Activated CD4-positive, alpha-beta T cell treated with anti-CD3 and anti-CD28 coated beads for 4 hours (primary cell): ENCODE data around the gene CEMIP2.

Experiments
- DNase-seq, 2 donors: peaks; one replicate each; pipeline ENCODE4 v3.0.0-alpha.2; 2020

CEMIP2 gene

GRCh38 chr9:71746758-71747125 lies 21.6 kb downstream of the CEMIP2 start:
- DNase-seq = no peak

DNA sequence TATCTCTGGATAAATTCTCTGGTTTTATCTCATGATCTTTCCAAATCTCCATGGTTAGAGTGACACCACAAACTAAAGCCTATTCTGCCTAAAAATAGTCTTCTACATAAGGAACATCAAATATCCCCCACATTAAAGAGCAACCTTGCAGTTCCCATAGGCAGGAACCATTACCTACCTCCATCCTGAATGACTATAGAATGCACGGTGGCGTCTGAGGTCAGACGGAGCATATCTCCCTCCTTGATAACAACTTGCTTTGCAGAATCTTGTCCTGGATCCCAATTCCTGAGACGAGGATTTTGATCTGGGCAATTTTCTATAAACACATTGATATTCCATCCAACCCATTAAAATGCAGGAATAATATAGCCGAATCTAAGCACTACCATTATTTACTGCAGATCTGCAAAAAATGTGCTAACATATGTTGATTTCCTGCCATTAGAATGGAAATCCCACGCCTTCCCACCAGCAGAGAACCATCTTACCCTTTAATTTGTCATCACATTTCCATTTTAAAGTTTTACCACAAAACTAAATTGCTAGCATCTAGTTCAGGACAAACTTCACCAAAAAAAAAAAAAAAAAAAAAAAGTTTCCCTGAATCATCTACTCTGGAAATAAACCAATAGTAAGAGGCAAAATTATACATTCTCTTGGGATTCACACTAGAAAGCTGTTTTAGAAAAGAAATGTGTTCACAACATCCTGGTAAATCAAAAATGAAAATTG lies 22.1 kb downstream of the CEMIP2 start:
- no peak for DNase-seq

DNA sequence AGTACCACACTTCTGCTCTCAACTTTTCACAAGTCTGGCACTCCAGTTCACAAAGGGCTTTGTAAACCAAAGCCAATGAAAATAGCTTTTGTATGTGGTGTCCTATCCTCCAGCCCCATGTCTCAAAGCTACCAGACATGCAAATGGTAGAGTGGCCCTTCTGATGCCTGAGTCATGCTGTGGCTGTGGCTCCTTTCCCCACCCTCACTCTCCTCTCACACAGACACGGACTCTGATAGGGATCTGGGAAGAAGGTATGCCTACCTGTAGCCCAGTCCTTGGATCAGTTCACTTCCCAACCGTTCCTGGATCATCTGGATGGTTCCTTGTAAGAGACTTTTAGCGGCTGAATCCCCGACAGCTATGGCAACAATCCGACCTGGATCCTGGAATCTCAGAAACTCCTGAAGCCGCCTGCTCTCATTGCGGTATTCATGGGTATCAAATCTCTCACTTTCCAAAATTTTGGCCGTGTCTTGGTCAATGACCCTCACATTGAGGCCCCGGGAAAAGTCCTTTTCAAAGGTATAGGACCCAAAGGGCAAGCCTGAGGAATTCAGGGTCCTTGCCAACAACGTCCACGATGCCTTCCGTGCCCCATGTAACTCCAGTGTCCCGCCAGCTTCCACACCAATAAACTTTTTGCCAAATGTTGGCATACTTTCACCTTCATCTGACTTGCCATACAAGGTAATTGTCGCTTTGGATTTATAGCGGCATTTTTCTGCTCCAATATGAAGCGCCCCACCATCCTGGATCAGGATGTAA lies 23.4 kb downstream of the CEMIP2 start:
- DNase-seq = no peak

GRCh38 chr9:71743882-71744281 lies 24.4 kb downstream of the CEMIP2 start:
- DNase-seq = no peak

DNA sequence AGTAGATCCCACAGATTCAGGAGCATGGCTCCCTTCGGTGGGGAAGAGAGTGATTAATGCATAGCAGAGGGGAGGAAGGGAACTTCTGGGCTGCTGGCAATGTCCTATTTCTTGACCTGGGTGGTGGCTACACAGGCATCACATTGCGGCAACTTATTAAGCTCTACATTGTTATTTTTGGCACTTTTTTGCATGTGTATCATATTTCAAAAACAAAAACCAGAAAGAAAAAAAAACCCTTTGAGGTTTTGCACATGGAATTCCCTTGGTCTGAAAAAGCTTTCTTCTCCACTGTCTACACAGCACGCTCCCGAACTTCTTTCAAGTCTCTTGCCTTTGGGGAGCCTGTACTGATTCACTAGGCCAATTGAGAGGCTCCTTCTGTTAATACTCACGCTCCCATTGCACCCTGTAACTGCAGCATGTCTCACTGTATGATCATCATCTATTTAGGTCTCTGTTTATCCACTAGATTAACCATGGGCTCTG lies 25.1 kb downstream of the CEMIP2 start:
- no peak for DNase-seq

- no peak for DNase-seq
These were observed 25.6 kb downstream of the CEMIP2 start for GRCh38 chr9:71742703-71743102.

DNA sequence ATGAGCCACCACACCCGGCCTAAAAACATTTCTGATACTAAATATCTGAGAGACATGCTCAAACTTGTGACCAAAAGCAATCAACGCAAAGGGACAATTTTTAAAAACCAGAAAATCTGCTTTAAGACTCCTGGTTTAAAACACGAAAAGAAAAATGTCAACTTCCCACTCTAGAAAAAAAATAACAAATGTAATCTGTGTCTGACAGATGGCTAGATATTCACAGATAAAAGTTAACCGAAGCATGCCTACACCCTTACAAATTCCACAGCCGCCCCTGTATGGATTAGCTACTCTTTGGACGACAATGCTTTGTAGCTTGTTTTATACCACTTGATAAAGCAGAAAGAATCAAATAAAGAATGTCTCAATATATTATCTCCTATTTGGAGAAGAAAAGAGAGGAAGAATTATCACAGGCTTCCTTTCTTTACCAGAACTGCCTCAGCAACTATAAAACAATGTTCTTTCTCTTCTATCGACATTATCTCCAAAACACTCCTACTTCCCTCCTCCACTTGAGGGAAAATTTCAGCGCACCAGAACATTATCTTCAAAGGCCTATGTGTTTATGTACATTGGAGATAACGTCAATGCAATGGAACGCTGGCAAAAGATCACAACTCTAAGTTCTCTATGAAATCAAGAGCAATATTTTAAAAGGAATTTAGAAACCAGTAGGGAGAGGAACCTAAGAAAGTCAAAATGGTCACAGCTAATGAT lies 26.2 kb downstream of the CEMIP2 start:
- DNase-seq = no peak

- DNase-seq = no peak
These were observed 28.1 kb downstream of the CEMIP2 start for GRCh38 chr9:71740199-71740598.

GRCh38 chr9:71737455-71737854 lies 30.9 kb downstream of the CEMIP2 start:
- no peak for DNase-seq

DNA sequence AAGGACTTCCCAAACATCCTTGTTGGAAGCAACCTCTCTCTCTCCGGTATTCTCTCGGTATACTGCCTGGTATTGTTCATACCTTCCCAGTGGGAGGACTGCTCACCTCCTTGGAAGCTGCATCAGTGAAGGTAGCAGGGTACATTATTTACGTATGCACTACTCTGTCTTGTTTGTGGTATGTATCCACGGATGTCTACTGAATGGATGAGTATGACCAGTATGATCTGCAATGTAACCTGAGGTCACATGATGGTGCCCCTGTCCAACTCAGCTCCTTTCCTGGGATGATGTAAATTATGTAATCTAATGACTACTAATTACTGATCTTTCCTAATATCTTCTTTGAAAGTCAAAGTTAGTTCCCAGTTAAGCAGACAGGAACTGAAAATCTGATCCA lies 32.1 kb downstream of the CEMIP2 start:
- no peak for DNase-seq

DNA sequence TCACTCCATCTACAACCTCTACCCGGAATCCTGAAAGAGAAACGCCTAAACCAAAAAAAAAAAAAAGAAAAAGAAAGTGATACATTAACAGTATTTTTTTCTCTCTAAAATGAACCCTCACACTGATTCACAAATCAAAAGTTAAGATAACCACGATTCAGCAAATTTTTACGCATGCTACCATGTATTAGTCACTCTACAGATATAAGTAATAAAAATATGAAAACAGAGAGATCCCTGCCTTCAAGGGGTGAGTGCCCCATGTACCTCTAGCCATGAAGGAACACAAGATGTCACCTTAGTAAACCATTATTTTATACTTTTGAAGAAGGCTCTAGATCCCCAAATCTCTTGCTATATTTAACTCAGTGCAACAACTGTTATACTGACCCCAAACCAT lies 33.4 kb downstream of the CEMIP2 start:
- DNase-seq = no peak

DNA sequence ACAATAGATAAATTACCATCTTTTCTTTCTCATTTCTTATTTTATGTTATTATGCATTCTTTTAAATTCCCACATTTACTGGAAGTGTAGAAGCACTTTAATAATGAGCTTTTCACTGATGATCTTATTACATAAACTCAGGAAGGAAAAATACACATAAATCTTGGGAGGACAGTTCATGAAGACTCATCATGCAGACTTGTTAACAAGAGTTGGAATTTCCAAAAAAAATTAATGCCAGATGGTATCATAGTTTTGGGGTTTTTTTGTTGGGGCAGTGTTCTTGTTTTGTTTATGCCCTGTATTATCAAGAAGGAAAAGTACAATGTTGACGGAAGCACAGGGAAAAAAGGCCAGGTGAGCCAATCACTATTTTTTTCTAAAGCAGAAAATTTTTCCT lies 35.1 kb downstream of the CEMIP2 start:
- no peak for DNase-seq

DNA sequence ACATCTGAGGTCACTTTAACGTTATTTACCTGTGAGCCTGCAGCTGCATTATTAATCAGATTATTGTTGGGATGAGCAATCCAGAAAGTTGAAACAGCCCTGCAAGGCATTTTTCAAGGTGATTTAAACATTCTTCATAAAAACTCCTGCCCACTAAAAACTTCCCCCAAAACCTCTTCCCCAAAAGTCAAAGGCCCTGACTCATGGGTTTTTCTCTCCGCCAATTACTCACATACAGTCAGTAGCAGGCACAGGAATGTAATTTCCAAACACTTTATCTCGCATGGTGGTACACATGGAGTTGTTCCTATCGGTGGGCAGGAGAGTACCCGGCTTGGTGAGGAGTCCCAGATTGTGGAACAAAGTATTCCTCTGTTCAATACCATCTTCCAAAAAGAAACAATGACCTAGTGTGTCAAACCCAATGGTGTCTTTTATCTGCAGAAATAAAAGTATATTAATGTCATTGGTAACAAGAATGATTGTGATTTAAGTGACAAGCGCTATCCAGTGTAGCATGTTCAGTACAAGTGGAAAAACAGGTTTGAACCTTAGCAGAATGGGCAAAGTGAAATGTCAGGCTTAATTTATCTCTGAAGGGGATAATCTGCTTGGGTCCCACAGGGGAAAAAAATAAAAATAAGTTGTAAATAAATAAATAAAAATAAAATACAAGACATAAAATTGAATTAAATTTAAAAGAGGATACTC lies 38.3 kb downstream of the CEMIP2 start:
- no peak for DNase-seq

DNA sequence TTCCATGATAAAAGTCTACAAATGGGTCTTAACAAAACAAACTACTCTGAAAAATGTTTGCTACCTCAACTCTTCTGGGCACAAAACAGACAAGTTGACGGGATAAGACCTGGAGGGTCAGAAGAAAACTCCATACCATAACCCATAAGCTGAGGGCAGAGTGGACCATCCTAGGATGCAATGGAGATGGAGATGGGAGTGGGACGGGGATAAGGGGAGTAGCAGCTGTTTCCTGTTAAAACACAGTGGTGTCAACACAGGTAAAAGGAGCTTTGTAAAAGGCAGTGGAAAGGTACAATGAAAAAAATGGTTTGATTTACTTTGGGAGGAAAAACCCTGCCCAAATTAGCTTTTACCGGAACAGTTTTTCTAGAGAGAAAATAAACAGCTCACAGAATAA lies 41.6 kb downstream of the CEMIP2 start:
- no peak for DNase-seq

GRCh38 chr9:71725590-71726338 lies 42.5 kb downstream of the CEMIP2 start:
- DNase-seq = no peak

GRCh38 chr9:71721855-71722254 lies 46.5 kb downstream of the CEMIP2 start:
- no peak for DNase-seq

DNA sequence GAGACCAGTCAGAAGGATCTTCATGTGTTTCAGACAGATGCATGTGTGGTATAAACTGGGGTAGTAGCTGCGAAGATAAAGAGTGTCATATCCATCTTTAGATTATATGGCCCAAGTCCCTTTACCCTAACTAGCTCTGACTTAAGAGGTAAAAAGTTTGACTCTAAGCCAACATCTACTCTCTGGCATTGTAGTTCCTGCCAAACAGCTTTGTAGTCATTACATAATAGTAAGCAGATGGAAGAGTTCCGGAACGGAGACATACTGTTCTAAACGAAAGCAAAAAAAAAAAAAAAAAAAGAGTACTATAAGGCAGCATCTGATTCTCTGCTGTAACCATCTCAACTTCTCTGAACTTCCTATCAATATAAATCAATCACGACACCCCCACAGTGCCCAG lies 48.8 kb downstream of the CEMIP2 start:
- no peak for DNase-seq

- DNase-seq = no peak
These were observed 49.2 kb downstream of the CEMIP2 start for GRCh38 chr9:71719088-71719487.

GRCh38 chr9:71716138-71716909 lies 52.0 kb downstream of the CEMIP2 start:
- no peak for DNase-seq

DNA sequence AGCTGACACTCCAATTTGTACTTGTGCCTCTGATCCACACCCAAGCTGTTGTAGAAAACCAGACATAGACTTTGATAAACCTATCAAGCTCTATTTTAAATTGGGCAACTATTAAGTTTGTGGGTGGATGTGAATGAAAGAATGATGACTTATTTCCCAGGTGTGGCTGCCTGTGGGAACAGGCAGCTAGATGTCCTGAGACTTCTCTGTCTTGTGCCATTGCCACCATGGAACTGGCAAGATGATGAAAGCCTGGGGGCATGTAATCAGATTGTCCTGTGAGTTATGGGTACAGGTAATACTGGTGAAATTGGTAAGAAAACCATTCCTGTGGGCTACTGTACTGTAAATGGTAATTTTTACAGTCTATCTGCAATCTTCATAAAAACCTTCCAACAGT lies 57.5 kb downstream of the CEMIP2 start:
- no peak for DNase-seq

DNA sequence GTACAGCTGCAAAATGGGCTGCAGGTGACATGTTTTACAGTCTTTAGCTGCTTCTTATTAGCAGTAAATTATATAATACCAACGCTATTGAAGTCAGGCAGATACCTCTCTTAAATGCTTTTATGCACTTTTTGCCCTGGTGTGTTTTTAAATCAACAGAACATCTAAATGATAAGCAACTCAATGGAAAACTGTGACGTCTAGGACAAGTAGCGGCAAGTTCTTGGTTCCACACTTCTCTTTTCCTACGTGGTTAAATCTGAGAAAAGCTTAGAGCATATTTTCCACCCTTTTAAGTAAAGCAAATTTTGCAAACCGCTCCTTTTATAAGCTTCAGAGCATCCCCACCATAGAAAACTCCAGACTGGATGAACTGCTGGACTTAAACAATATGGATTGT lies 58.1 kb downstream of the CEMIP2 start:
- no peak for DNase-seq

- DNase-seq = no peak
These were observed 58.9 kb downstream of the CEMIP2 start for GRCh38 chr9:71709384-71709783.
